HG03558 (cell line): ENCODE data around the gene OR10AD1.
A peak's percentile ranks its signal among the peaks of the same experiment; 100 is the strongest.
"Not testable (repeated sequence)": the region's sequence is repeated elsewhere in the genome, so short reads cannot be mapped to it uniquely, and the experiment has no call there.

Experiments
- ATAC-seq: cut with Tn5 transposase; IDR thresholded peaks from one replicate; pipeline ENCODE4 v1.9.1; 2021; ENCODE audit warnings: moderate number of reproducible peaks; ENCODE audit not compliant: unreplicated experiment; ENCODE audit errors: extremely low read depth

OR10AD1 gene

DNA sequence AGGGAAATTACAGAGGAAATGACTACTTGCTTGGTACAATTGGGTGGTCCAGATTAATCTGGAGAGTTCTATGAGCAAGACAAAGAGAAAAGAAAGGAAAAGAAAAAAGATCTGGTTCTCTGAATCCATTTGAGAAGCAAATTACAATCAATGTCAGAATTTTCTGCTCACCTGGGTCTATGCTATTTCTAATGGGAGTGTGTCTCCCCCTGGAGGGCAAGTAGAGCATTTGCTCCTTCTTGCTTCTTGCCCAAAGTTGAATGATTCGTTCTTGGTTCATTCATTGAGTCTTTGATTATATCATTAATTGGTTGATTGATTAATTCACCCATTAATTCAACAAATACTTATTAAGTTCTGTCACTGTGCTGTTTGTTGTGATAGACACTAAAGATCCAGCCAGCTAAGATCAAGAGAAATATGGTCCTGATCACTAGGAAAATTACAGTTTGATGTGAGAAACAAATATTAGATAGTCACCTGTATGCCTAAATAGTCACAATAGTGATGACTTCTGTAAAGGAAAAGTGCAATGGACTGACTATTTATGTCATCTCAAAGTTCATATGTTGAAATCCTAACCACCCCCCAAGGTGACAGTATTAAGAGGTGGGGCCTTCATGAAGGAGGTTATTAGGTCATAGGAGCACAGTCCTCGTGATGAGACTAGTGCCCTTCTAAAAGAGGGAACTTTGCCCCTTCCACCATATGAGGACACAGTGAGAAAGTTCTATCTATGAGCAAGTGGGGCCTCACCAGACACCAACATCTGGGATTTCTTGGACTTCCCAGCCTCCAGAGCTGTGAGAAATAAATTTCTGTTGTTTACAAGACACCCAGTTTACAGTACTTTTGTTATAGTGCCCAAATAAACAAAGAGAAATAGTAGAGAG is 37.8 kb downstream of the OR10AD1 start:
- ATAC-seq, result no peak

DNA sequence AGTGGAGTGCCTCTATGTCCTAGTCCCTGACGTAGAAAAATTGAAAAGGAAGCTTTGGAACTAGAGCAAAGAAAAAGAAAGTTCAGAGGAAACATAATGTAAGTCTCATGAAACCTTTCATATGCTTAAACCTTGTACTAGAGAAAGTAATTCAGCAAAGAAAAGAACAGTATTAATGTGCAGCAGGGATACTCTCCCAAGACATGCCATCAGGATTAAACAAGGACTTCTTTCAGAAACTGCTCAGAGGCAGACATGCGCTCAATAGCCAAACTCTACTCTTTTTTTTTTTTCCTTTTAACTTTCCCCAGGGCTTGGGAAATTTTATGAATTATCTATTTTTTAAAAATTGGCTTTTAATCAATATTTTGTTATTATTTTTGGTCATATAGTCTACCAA is 38.6 kb downstream of the OR10AD1 start:
- ATAC-seq, result no peak

DNA sequence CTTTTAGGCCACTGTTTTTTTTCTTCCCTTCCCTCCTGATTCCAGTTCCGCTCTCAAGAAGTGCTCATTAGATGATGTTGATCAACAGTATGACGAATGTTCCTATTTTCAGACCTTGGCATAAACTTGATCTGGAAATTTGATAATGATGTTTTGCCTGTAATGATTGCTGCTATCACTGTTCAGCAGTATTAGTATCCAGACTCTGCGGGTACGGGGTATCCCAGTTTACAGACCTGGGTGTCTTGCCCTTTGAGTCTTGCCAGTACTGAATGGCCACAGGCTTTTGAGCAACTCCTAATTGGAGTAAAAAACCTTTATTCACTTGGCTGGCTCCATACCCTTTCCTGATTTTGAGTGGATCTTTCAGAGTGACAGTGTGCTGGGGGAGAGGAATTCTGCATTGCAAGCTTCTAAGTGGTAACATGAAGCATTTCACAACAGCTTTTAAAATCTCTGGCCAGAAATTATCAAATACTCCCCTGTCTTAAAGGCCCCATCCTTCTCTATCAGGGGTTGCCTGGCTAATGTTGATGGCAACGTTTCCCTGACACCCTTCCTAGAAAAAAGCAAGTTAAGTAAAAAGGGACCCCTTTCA is 39.8 kb downstream of the OR10AD1 start:
- ATAC-seq, result no peak

DNA sequence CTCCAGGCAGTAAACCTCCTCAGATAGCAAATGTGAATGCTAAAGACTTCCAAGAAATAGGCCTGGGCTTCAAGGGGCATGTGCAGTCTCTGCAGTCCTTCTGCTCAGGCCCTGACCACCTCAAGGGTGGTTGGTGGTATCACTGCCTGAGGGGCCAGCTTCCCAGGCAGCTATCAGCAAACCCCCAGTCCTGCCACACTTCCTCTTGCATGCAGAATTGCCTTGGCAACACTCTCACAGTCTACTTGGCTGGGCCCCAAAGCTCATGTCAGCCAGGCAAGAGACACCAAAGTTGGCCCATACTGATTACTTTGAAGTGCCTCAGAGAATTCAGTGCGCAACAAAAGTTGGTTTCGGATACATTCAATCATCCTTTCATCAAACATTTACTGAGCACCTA is 42.3 kb downstream of the OR10AD1 start:
- ATAC-seq, result no peak

DNA sequence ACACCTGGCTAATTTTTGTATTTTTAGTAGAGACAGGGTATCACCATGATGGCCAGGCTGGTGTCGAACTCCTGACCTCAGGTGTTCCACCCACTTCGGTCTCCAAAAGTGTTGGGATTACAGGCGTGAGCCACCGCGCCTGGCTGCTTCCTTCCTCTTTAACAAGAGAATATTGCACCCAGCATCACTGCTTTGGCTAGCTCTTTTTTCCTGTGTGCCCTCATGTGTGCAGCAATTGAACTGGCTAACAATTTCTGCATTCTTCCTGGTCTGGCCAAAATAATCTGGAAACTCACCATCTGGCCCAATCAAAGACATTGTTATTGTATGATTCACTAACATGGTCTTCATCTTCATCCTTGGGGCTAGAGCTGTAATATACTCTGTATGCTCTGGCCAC is 43.0 kb downstream of the OR10AD1 start:
- no peak for ATAC-seq

DNA sequence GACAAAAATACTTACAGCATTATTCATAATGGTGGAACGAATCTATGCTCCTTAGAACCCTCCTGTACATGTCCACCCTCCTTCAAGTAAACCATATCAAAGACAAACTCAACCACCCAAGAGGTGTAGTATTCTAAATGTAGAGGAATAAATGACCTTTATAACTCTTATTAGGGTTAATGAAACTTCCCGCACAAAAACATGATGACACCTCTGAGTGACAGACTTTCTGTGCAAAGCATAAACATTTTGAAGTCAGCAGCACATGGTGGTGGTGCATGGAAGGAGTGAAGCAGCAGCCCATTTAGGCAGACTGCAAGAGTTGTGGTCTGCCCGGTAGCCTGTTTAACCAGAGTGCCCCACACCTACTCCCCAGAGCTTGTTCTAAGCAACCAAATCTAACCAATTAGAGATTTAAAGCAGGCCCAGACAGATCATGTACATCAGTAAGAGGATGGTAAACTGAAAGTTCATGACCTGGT is 45.2 kb downstream of the OR10AD1 start:
- no peak for ATAC-seq

DNA sequence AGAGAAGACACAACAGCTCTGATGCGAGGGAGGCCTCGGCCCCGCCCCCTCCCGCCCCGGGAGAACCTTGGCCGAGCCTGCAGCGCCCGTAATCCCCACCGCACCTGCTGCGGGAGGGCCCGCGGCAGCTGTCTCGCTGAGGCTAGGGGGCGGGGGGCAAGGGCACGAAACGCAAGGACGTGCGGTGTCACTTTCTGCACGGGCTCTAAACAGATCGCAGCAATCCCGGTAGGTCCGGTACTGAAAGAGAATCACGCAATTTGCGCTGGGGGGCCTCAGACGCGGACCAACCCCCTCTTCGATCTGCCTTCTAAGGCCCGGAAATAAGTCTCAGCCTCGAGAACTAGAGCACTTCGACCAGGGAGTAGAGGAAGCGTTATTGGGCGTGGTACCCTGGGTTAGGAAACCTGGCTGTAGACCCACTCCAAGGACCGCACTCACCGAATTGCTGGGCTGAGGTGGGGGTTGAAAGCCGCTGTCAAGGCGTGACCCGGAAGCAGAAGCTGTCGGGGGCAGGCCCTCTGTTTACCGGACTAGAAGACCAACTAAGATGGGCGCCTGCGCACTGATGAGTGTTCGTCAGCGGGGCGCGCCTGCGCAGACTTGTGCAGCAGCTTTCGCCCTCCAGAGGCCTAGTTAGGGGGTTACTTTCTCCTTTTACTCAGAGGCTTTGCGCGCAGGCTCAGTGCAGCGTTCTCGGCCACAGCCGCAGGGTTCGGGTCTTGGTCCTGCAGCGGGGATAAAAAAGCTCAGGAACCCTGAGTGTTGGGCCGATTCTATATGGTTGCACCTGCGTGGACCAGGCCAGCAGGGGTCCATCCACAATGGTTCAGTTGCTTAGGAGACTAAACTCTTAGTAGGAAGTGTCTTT is 45.8 kb downstream of the OR10AD1 start, which contains the start of gene ASB8:
ASB8 (minus strand) TSS at position 498 of the 871 bp plus-strand sequence. CDS start 4,019 bp downstream, outside the sequence.
- ATAC-seq, result peak; percentile 87

DNA sequence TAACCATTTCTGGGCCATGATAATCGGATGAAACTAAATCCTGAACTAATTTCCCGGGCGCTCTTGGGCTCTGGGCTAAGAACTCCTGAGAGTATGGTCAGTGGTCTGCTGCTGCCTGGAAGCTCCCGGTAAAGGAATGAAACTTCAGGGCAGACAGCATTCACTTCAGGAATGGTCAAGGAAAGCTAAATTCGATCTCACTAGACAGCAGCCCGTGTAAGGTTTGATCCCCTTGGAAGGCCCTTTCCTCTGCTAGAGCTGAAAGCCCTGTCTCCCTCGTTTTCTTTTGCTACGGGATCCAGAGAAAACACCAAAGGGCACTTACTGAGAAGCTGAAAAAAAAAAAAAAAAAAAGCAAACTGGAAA is 46.5 kb downstream of the OR10AD1 start:
- no peak for ATAC-seq

DNA sequence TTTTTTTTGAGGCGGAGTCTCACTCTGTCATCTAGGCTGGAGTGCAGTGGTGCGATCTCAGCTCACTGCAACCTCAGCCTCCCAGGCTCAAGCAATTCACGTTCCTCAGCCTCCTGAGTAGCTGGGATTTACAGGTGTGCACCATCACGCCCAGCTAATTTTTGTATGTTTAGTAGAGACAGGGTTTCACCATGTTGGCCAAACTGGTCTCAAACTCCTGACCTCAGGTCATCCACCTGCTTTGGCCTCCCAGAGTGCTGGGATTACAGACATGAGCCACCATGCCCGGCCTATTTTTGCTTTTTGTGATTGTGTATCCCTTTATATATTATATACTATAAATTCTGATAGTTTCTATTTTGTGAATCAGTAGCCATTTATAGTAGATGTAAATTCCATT is 47.3 kb downstream of the OR10AD1 start:
- not testable (repeated sequence) for ATAC-seq
